Activated T-helper 2 cell treated with anti-CD3 and anti-CD28 coated beads, Interferon-gamma antibody, Interleukin-2, Interleukin-4, amounts not matched to agents 10 μg/mL and 5 μg/mL and 100 μg/mL, durations not matched to agents 14 hours and 24 hours and 36 hours (primary cell): ENCODE measurements around the gene TSHZ1. TPM values are rescaled to one million over a fixed set of nuclear protein-coding genes. Genes with fewer than 3 reads are reported as not detected.

Experiments used
- DNase-seq: peaks from one replicate; pipeline ENCODE4 v3.0.0; 2021; ENCODE audit warnings: low spot score
- H3K27ac Mint-ChIP-seq: one replicate; pipeline ENCODE4 v1.8.0; 2021; ENCODE audit warnings: mixed read lengths
- H3K27me3 Mint-ChIP-seq: one replicate; pipeline ENCODE4 v1.8.0; 2021; ENCODE audit warnings: low read depth, mixed read lengths
- H3K36me3 Mint-ChIP-seq: one replicate; pipeline ENCODE4 v1.8.0; 2021; ENCODE audit warnings: low read depth, mixed read lengths
- H3K4me1 Mint-ChIP-seq: one replicate; pipeline ENCODE4 v1.8.0; 2021; ENCODE audit warnings: low read depth, mixed read lengths
- H3K4me3 Mint-ChIP-seq: one replicate; pipeline ENCODE4 v1.8.0; 2021; ENCODE audit warnings: low read depth, mild to moderate bottlenecking, moderate library complexity, mixed read lengths
- H3K9me3 Mint-ChIP-seq: one replicate; pipeline ENCODE4 v1.8.0; 2021; ENCODE audit warnings: mixed read lengths
- intact Hi-C: fragments of 100-400 bp; cut with micrococcal nuclease; formaldehyde crosslinking; loops from one replicate; pipeline ENCODE4 v1.15.1; 2023
- total RNA-seq: library from RNA; stranded (reverse); gene quantifications from 2 replicates; pipeline ENCODE4 v1.2.3, GENCODE V29; 2022

TSHZ1 gene, protein sequence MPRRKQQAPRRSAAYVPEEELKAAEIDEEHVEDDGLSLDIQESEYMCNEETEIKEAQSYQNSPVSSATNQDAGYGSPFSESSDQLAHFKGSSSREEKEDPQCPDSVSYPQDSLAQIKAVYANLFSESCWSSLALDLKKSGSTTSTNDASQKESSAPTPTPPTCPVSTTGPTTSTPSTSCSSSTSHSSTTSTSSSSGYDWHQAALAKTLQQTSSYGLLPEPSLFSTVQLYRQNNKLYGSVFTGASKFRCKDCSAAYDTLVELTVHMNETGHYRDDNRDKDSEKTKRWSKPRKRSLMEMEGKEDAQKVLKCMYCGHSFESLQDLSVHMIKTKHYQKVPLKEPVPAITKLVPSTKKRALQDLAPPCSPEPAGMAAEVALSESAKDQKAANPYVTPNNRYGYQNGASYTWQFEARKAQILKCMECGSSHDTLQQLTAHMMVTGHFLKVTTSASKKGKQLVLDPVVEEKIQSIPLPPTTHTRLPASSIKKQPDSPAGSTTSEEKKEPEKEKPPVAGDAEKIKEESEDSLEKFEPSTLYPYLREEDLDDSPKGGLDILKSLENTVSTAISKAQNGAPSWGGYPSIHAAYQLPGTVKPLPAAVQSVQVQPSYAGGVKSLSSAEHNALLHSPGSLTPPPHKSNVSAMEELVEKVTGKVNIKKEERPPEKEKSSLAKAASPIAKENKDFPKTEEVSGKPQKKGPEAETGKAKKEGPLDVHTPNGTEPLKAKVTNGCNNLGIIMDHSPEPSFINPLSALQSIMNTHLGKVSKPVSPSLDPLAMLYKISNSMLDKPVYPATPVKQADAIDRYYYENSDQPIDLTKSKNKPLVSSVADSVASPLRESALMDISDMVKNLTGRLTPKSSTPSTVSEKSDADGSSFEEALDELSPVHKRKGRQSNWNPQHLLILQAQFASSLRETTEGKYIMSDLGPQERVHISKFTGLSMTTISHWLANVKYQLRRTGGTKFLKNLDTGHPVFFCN (N-terminal part only)
- total RNA-seq, result 11.5 and 12.0 TPM in 2 replicates

DNA sequence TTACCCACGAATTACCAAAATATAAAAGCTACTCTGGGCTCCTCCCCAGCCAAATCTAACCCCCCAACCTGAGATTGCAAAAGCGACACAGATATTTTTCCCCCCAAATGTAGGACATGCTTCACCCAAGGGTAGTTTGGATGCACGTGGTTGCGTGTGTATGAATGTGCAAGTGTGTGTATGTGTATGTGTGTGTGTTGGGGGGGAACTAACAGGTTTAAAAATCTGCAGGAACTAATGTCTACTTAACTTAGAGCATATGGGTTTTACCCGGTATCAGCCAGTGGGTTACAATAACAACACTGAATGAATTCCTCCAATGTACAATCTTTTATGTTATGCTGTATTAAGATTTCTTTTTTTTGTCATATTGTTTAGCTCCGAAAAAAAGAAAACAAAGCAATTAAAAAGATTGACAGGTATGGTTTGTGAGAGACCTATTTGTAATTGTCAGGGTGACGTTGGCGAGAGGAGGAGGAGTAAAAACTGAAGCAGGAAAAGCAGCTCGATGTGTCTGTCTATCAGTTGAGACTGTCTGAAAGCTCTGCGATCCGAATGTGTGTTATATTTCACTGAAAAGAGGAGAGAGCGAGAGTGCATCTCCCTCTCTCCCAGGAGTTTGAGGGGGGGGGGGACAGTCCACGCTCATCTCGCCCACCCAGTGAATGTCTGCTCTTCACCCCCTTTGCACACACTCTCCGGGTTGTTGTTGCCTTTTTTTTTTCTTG lies at the start of gene TSHZ1:
Gene TSHZ1, plus strand, starts transcription at position 524 of the 728 bp plus-strand sequence. CDS start 1,080 bp downstream, outside the sequence.
- Mint-ChIP-seq H3K27me3 (peaks cover 23% of the 10 kb centered on the region), H3K9me3 (no peaks in the 10 kb centered on the region), H3K27ac (peak within 1 kb of the TSS; percentile 96), H3K4me1 (peaks cover 48% of the 10 kb centered on the region), H3K36me3 (peaks cover 33% of the 10 kb centered on the region), H3K4me3 (peak within 1 kb of the TSS; percentile 96)
- DNase-seq, result peak; percentile 60
- intact Hi-C loops, result loop anchor here (1.0 to 10.0 kb wide), 6 partner anchors 140 to 1282 kb away; partner anchors contain the start of gene ZNF407

DNA sequence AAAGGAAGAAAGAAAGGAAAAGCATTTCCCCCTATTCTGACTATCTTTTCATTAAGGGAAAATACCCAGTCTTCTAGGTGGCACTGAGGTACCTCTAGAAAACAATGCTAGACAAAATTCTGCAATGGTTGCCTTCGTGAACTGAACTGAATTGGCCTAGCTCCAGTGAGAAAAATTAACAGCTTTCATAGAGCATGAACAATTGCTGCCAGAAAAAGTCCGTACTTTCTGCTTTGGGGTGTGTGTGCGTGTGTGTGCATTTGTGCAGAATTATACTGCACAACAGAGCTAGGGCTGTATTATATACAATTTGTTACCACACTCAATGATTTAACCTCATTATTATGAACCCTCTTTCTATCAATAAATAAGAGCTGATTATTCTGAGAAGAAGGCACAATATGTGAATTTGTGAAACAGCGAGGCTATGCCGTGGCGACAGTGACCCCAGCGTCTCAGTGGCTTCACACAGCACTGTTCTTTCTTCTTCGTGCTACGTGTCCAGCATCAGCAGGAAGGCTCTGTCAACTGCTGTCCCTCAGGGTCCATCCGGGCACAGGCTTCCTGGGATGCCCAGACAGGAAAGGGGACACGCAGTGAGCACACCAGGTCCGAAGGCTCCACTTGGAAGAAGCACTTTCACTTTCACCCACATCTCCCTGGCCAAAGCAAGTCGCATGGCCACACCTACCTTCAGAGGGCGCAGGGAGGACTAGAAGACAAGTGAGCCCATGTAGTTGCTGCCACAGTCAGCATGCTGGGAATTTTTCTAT lies 49.2 kb upstream of the TSHZ1 start:
- Mint-ChIP-seq H3K36me3 (no peaks in the 10 kb centered on the region), H3K4me1 (peaks cover 9% of the 10 kb centered on the region), H3K27me3 (peaks cover 8% of the 10 kb centered on the region), H3K4me3 (peak overlapping the region; percentile 66), H3K9me3 (no peaks in the 10 kb centered on the region), H3K27ac (no peak overlapping the region)
- no peak for DNase-seq
- intact Hi-C loops, result no loop called here

DNA sequence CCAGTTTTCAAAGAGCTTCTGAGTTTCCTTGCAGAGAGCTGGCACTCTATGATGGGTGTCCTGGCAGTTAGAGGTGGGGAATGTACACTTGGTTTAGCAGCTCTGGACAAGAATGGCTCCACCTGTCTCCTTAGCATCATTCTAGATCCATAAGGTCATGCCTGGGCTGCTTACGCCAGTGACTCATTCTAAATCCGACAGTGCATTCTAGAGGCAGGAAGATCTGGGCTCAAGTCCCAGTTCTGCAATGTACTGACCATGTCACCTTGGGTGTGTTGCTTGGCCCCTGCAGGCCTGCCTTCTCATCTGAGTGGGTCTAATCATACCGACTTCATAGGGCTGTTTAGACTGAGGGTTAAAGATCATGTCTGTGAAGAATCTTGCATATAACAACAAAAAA lies 48.1 kb upstream of the TSHZ1 start:
- Mint-ChIP-seq H3K4me1 (peaks cover 9% of the 10 kb centered on the region), H3K27ac (no peak overlapping the region), H3K27me3 (peaks cover 8% of the 10 kb centered on the region), H3K36me3 (no peaks in the 10 kb centered on the region), H3K9me3 (no peaks in the 10 kb centered on the region), H3K4me3 (no peak overlapping the region)
- no peak for DNase-seq
- intact Hi-C loops, result no loop called here

DNA sequence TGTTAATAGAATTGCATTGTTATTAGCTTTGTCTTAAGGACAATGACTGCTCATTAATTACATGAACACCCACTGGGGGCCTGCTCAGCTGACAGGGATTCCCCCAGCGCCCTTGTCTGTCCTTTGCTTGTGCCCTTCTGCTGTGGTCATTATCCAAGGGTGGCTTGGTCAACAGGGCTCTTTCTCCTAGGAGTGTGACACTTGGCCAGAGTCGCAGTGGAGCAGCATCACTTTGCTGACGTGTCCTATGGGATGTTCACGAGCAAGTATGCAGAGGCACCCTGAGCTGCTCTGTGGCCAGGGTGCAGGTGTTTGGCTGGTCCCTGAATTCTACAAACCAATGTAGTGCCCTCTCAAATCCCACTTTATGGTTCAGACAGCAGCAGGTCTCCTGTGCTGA lies 47.6 kb upstream of the TSHZ1 start:
- H3K27ac Mint-ChIP-seq, result no peak overlapping the region
- H3K4me3 Mint-ChIP-seq, result no peak overlapping the region
- H3K27me3 Mint-ChIP-seq, result peaks cover 8% of the 10 kb centered on the region
- H3K4me1 Mint-ChIP-seq, result peaks cover 9% of the 10 kb centered on the region
- intact Hi-C loops, result no loop called here
- no peaks in the 10 kb centered on the region for H3K36me3 Mint-ChIP-seq
- DNase-seq, result no peak
- H3K9me3 Mint-ChIP-seq, result no peaks in the 10 kb centered on the region

DNA sequence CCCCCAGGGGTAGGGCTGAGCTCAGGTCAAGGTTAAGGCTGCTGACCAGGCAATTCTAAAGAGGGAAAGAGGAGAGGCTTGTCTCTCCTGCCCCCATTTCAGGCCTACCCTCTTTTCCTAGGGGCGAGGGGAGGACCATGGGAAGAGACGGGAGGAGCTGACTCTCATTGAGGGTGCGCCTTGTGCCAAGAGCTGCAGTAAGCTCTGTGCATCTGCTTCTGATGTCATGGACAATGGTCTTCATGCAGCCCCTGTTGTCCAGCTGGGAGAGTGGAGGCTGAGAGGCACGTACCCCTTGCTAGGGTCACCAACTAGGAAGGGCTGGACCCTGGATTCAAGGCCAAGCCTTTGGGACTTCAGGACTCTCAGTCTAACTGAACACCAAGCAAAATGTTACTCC lies 46.9 kb upstream of the TSHZ1 start:
- intact Hi-C loops, result no loop called here
- Mint-ChIP-seq H3K4me3 (no peak overlapping the region), H3K4me1 (peaks cover 9% of the 10 kb centered on the region), H3K27ac (no peak overlapping the region), H3K36me3 (no peaks in the 10 kb centered on the region), H3K9me3 (no peaks in the 10 kb centered on the region), H3K27me3 (peaks cover 8% of the 10 kb centered on the region)
- no peak for DNase-seq

DNA sequence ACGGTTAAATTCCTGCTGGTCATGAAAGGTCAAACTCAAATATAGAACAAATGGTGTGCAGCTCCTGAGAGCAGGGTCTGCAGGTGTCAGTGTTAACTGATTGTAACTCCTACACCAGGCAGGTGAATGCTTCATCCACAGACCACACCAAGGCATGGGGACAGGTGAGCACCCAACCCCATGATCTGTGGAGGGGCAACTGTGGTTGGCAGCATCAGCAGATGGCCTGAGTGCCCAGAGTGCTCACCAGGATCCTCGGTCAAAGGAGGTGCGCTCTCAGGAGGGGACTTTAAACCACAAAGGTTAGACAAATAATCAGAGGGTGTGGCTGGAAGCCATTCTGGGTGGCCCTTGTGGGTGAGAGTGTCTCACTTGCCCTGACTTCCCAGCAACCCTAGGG lies 46.1 kb upstream of the TSHZ1 start:
- Mint-ChIP-seq H3K4me3 (no peak overlapping the region), H3K27me3 (peaks cover 8% of the 10 kb centered on the region), H3K27ac (no peak overlapping the region), H3K4me1 (peaks cover 9% of the 10 kb centered on the region), H3K36me3 (no peaks in the 10 kb centered on the region), H3K9me3 (no peaks in the 10 kb centered on the region)
- no peak for DNase-seq
- intact Hi-C loops, result no loop called here

DNA sequence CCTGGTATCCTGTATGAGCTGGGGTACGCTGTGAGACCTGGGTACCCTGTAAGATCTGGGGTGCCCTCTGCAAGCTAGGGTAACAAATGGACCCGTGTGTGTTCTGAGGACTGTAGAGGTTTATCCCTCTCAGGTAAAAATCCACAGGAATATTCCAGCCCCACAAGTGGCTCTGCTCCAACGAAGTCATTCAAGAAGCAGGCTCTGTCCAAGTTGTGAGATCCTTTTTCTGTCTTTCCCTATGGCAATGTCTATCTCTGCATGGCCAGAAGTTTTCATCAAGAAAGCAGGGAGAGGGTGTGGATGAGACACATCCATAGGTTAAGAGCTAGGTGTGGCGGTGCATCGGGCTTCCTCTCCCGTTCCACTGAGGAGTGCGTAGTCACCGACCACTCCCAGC lies 44.7 kb upstream of the TSHZ1 start:
- Mint-ChIP-seq H3K4me3 (no peak overlapping the region), H3K27me3 (peaks cover 2% of the 10 kb centered on the region), H3K27ac (no peak overlapping the region), H3K9me3 (no peaks in the 10 kb centered on the region), H3K4me1 (peaks cover 9% of the 10 kb centered on the region), H3K36me3 (no peaks in the 10 kb centered on the region)
- intact Hi-C loops, result no loop called here
- no peak for DNase-seq

DNA sequence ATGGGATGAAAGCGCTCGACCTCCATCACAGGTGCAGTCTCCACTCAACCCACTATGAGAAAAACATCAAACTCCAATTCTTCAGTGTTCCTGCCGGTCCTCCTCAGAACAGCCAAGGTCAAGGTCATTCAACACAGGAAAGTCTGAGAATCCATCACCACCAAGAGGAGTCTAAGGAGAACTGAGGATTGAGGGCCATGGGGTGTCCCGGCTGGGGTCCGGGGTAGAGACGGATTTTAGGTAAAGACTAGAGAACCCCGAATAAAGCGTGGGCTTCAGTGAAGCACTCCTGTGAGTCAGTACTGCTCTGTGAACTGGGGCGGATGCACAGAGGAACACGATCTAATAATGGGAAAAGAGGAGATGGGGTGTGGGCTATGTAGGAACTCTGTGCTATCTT lies 43.5 kb upstream of the TSHZ1 start:
- Mint-ChIP-seq H3K9me3 (no peaks in the 10 kb centered on the region), H3K27me3 (no peaks in the 10 kb centered on the region), H3K4me3 (no peak overlapping the region), H3K4me1 (no peaks in the 10 kb centered on the region), H3K27ac (no peak overlapping the region), H3K36me3 (no peaks in the 10 kb centered on the region)
- intact Hi-C loops, result no loop called here
- DNase-seq, result no peak

DNA sequence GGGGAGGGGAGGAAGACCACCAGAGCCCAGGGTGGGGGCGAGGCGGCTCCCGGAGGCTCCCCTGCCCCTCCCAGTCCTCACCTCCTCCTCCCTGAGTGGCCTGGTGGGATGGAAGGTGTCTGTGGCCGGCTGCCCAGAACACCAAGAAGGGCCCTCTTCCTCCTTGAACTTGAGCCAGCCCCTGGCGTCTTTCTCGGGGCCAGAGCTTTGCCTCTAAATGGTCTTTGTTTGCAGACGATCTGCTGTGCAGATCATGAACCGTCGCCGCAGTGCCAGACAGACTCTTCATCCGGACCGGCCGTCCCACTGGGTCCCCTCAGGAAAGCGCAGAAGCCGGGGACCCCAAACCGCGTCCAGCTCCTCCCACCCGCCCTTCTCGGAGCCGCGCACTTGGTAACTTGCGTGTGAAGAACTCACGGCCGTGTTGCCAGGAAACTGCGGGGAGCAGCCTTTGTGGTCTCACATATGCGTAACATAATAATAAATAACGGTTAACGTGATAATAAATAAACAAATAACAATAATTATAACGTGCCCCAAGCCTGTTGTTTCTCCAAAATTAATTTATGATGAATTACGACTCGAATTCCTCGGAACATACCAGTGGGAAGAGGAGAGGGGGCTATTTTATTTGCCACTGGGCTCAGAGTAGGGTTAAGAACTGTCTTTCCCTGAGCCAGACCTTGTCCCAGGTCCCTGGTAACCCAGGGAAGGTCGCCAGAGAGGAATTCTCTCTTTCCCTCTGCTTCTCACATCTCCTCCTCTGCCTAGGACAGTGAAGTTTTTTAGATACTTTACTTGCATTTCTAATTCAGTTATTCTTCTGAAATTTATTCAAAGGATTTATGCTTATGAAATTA lies 42.6 kb upstream of the TSHZ1 start:
- Mint-ChIP-seq H3K27me3 (peaks cover 6% of the 10 kb centered on the region), H3K4me3 (no peak overlapping the region), H3K27ac (no peak overlapping the region), H3K36me3 (no peaks in the 10 kb centered on the region), H3K4me1 (peaks cover 1% of the 10 kb centered on the region), H3K9me3 (no peaks in the 10 kb centered on the region)
- DNase-seq, result no peak
- intact Hi-C loops, result no loop called here

DNA sequence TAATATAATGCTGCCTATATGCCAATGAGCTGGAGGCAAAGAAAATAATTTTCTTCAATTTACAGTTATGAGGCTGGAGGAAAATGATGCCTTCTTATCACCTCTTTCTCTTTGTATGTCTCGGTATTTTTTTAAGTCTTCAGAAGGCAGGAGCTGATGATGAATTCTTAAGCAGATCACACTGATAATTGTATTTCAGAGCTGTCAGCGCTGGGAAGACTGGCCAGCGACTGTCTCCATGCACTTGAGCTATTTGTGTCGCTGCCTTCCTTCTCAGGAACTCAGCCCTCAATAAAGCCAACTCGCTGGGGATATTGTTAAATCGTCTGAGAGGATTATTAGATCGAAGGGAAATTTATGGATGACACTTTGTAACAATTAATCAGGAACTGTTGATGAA lies 42.0 kb upstream of the TSHZ1 start:
- no peaks in the 10 kb centered on the region for H3K36me3 Mint-ChIP-seq

DNA sequence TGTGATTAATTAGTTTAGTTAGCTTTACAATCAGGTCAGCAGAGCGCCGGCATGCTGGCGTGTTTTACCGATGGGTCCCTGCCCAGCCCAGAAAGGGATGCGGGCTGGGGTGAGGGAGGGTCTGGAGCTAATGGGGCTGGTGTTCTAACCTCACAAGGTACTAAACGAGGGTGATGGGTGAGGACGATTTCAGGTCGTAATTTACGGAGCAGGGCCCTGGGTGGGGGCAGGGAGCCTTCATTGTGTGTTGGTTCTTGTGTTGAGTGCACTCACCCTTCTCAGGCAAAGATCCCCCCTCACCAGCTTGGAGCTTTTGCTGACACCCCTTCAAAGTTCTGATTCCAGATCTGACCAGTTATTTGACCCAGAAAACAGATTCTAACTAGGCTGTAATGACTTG lies 41.2 kb upstream of the TSHZ1 start:
- intact Hi-C loops, result no loop called here
- Mint-ChIP-seq H3K27ac (no peak overlapping the region), H3K27me3 (peaks cover 7% of the 10 kb centered on the region), H3K4me1 (peaks cover 1% of the 10 kb centered on the region), H3K9me3 (no peaks in the 10 kb centered on the region), H3K4me3 (no peak overlapping the region), H3K36me3 (no peaks in the 10 kb centered on the region)
- DNase-seq, result no peak

More for the DNA sequence above, 42.0 kb upstream of the TSHZ1 start:
- Mint-ChIP-seq H3K27ac (no peak overlapping the region), H3K4me3 (no peak overlapping the region), H3K9me3 (no peaks in the 10 kb centered on the region), H3K27me3 (peaks cover 7% of the 10 kb centered on the region), H3K4me1 (peaks cover 1% of the 10 kb centered on the region)
- DNase-seq, result no peak
- intact Hi-C loops, result no loop called here
